Femur (tissue), 1 donor: ENCODE data around the gene SEMA5B.
A peak's percentile ranks its signal among the peaks of the same experiment; 100 is the strongest.

Experiments used
- DNase-seq: peaks from one replicate; pipeline ENCODE4 v3.0.0-alpha.2; 2017

SEMA5B gene

DNA sequence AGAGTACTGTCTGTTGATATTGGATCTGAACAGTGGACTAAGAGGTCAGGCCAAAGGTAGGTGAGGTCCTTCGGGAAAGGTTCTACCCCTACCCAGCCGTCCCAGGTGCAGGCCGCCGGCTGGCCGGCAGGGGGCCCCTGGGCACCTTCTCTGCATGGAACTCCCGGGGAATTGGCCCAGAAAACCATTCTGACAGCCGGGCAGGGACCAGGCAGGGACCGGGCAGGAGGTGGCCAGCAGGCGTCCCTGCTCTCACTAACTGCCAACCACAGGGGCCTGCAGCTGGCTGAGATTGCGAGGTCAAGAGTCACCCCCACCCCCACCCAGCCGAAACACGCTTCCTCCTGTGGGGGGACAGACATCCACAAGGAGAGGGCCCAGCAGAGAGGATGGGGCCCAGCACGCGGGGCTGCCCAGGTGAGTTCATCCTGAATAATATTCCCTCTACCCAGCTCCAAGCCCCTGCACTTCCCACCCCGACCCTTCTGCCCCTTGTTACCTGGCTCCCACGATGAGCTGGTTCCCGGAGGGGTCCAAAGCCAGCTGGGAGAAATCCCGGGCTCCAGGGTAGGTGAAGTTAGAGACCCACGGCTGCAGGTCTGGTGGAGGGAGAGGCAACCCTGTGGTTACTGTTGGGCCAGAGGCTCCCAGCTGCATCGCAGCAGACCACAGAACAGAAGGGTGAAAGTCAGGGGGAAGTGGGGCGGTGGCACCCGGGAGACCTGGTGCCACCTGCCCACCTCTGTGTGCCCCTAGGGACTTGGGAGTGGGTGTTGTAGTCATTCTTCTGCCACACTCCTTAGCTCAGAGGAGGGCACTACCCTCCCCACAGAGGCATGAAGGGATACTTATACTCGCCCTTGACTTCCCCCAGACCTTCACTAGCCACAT, 84.4 kb downstream of the SEMA5B start:
- DNase-seq = peak; percentile 68

DNA sequence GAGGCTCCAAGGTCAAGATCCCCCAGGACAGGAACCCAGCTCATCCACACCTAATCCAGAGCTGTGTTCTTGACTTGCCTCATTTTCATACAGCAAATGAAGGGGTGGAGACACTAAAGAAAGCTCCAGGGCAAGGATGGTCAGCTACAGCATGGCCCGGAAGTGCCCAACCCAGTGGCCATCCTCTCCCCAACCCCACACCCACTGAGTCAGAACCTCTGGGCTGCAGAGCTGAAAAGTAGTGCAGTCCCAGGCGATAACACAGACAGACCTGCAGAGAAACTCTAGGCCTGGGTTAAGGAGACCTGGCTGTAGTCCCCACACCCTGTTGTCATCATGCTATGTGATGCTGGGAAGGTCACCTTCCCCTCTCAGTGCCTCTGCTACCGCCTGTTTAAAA, 85.3 kb downstream of the SEMA5B start:
- no peak for DNase-seq

- no peak for DNase-seq
Measured at GRCh38 chr3:122941228-122942206, 86.0 kb downstream of the SEMA5B start.

GRCh38 chr3:122940628-122941086, 86.9 kb downstream of the SEMA5B start:
- peak; percentile 45 for DNase-seq

- no peak for DNase-seq
Measured at GRCh38 chr3:122938783-122939425, 88.7 kb downstream of the SEMA5B start.

DNA sequence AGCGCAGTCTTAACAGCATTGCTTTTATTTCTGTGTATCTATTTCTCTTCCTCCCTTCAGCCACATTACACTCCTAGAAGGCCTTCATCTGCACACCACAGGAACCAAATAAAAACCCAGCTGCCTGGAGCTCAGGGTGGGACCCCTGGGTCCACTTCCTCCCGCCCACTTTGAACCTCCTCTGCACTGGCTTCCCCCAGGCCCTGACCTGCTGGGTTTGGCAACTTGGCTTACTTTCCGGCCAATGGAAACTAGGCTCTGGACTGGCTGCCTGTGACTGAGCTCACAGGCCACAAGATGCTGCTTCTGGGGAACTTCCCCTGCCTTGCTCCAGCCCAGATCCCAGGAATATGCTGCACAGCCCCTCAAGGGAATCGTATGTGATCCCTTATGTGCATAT, 89.8 kb downstream of the SEMA5B start:
- no peak for DNase-seq

GRCh38 chr3:122936986-122937385, 90.6 kb downstream of the SEMA5B start:
- no peak for DNase-seq

DNA sequence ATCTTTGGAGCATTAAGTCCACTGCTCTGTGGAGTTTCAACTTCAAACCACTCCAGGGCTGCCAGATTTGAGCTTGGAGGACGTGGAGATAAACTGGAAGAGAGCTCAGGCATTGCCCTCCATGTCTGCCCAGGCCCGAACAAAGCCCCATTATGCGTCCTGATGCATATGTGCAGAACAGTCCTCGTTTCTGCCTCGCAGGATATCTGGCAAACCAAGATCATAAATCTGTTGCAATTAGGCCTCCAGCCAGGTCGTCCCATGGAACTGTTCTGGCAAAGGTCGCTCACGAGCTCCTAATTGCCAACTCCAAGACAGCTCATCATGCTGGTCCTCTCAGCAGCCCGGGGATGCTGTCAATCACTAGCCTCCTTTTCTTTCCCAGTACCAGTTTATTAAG, 91.2 kb downstream of the SEMA5B start:
- DNase-seq = no peak

DNA sequence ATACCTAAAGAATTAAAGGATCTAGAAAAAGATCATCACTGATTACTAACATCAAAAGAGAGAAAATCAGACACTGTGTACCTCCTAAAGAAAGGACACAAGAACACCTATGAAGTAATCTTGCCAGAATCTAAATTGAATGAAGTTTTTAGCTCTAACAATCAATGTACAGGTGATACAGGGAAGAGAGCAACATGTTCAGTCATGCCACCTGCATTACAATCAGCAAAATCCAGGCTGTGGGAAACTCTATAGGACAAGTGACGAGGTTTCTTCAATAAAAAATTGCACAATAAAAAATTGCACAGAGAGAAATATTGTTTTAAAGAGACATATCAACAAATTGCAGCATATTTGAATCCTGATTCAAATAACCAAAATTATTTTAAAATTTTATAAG, 93.3 kb downstream of the SEMA5B start:
- no peak for DNase-seq

GRCh38 chr3:122932251-122932967, 95.2 kb downstream of the SEMA5B start:
- DNase-seq = no peak

- DNase-seq = no peak
Measured at GRCh38 chr3:122931636-122932035, 95.9 kb downstream of the SEMA5B start.

DNA sequence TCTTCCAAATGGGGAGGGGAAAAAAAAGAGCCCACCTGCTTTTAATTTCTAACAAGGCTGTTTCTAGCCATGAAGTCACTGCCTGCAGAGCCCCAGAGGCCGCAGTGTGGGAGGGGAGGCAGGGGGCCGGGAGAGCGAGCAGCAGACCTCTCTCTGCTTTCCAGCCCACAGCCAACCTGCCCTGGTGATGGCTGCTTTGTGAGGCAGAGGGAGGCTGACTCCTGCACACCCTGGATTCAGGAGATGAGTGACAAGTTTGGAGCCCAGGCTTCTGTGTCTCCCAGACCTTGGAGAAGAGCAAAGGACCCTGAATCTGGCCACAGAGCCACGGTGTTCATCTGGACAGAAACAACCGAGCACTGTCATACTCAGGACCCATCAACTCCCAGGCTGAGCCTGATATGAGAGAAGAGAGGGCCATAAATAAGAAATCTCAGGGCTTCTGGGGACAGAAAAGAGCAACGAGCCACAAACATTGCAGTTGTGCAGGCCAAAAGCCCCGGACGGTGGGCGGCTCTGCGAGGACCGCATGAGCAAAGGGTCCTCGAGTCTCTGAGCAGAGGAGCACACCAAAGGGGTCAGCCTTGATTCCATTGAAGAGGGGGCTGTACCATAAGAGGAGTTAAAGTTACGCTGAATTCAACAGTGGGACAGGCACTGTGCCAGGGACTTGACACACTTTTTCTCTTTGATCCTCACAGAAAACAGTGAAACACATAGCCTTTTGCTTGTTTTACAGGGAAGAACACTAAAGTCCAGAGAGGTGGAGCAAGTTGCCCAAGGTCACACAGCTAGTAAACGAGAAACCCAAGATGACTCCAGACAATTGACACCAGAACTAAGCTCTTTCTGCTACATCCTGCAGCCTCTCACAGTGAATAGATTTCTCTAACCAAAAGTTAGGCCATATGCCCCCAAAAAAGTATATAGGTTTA, 97.2 kb downstream of the SEMA5B start:
- peak; percentile 56 for DNase-seq

GRCh38 chr3:122929188-122930062, 98.1 kb downstream of the SEMA5B start:
- no peak for DNase-seq

DNA sequence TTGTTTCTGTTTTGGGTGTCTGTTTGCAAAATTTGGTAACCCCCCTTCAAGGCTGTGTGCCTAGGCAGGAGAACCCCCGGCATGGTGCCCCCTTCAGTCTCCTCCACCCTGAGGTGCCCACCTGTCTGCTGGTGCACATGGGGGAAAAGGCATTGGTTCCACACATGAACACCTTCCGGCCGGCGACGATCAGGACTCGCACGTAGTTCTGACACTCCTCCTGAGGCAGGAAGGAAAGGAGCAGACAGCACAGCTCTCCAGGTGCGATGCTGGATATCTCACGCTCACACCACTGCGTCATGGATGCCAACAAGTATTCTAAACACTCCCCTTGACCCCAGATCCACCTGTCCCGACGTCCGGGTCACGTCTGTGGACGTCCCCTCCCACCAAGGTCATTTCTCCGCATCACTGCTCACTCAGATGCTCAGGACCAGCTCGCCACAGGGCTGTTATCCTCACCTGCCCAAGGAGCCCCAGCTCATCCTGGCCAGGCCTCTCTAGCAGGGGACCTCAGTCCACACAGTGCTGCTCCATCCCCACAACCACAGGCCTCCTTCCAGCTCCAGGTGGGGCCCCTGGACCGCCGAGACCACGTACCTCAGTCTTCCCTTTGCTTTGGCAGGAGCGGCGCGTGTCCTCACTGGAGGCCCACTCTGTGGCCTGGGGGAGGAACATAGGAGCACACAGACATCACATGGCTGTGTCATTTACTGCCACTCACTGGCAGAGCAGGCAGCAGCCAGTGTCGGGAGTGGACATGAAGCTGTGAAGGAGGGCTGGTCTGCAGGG, 99.0 kb downstream of the SEMA5B start:
- DNase-seq = no peak

DNA sequence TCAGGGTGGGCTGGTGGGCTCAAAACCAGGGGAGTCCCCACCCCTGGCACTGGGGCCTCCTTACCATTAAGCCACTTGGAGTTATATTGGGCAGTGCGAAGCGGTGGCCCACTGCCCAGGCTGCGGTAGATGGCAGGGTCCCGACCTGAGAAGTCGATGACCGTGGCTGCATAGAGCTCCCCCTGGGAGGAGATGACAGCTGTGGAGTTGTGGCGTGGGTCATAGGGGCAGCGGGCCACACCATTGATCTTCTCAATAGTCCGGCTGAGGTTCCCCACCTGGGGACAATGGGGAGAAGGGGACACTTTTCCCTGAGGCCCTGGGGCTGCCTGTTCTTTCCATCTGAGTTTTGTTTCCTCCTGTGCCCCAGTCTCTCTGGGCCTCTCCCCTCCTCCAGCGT, 99.8 kb downstream of the SEMA5B start:
- DNase-seq = no peak

GRCh38 chr3:122926811-122927210, 100.8 kb downstream of the SEMA5B start:
- DNase-seq = no peak

DNA sequence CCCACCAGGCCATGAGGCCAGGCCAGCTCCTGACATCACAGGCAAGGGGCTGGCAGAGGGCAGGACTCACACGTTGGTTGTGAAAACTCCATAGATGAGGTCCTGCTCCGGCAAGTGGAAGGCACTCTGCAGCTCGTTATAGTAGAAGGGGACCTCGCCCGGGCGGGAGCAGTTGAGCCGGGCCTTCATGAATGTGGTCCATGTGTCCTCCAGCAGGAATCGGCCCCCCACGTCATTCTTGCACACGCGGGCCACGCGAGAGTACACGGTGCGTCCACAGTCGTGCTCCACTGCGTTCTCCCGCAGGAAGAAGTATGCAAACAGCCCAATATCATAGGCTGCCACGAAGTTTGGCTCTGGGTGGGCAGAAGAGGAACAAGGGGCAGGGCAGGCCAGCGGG, 101.2 kb downstream of the SEMA5B start:
- DNase-seq = no peak

- no peak for DNase-seq
Measured at GRCh38 chr3:122925756-122926155, 101.8 kb downstream of the SEMA5B start.

DNA sequence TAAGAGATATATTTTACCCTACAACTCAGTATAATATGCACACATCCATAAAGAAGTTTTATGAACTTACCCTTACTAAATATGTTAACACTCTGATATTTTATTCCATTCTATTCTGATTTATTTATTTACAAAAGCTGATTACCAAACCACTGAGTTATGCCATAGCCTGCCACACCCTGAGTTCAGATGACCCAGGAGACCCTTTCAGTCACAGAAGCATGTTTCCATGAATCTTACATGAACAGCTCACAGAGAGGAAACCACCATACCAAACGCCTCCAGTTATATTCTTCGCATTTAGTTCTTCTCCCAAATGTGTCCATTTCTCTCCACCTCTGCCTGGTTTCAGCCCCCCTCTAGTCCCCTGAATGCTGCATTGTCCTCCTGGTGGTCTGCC, 103.5 kb downstream of the SEMA5B start:
- DNase-seq = no peak
